ENCODE results near the gene NCKAP5. TPM values are rescaled to one million over a fixed set of nuclear protein-coding genes. Genes with fewer than 3 reads are reported as not detected.

NCKAP5 gene
- total RNA-seq, 1 donor from 2014 or later: 7.9 TPM

- no peak for DNase-seq (ENCODE audit: low spot score)
These were observed 807.9 kb downstream of the NCKAP5 start for GRCh38 chr2:132760405-132760804.

- no peak for DNase-seq (ENCODE audit: low spot score)
These were observed 809.3 kb downstream of the NCKAP5 start for GRCh38 chr2:132758995-132759394.

DNA sequence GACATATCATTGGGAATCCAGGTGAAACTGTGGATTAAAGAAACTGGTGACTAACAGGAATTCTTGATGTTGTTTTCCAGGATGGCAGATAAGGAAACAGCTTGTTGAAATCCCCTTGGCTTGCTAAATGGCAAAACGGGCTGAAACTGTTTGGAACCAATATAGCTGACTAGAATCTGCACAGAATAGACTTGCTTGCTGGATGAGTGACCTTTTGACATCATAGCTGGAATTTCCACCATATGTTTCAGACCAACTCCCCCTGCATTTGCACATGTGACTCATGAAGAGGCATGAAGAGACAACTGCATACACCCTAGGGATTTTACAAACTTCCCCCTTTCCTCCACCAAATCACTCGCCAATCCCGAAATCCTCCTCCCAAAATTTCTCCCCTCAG lies 810.6 kb downstream of the NCKAP5 start:
- DNase-seq (ENCODE audit: low spot score): no peak

- DNase-seq (ENCODE audit: low spot score): peak; percentile 3
These were observed 811.2 kb downstream of the NCKAP5 start for GRCh38 chr2:132757002-132757589.

DNA sequence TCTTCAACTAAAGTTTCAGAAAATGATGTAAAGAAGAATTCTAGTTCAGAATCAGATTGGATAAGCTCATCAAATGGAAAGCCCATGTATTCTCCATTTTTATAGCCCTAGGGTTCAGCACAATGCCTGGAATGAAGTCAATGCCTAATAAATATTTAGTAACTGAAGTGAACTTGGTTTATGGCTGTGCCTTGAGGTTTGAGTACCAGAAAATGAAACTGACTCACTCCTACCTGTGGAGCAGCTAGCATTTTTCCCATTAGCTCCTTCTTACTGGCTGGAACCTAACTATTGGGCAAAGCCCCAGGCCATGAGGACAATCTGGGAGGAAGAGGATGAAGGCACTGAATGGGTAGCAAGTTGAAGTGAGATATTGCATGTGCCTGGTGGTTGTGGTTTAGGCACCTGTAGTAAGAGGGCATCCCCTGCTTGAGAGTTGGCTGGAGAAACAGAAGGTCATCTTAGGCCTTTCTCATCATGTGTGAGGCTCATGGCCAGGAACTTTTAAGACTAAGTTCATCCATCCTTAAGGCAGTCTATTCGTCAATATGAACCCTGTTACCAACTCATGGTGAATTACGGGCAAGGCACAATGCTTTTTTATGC lies 813.3 kb downstream of the NCKAP5 start:
- DNase-seq (ENCODE audit: low spot score): no peak

DNA sequence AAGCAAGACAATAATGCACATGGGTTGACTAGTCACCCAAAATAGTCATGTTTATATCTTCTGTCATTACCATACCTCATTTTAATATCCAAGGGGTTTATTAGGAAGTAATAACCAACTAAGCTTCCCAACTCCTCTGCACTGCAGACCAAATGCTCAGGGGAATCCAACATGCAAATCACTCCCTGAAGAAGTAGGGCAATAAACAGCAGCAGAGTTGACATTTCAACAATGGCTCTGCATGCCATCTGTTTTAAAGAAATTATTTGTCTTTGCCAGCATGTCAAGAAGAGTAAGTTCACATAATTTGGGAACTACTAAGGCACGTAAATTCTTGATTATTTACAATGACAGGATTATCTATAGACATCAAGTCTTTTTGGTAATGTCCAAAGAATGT lies 813.9 kb downstream of the NCKAP5 start:
- DNase-seq (ENCODE audit: low spot score): no peak

DNA sequence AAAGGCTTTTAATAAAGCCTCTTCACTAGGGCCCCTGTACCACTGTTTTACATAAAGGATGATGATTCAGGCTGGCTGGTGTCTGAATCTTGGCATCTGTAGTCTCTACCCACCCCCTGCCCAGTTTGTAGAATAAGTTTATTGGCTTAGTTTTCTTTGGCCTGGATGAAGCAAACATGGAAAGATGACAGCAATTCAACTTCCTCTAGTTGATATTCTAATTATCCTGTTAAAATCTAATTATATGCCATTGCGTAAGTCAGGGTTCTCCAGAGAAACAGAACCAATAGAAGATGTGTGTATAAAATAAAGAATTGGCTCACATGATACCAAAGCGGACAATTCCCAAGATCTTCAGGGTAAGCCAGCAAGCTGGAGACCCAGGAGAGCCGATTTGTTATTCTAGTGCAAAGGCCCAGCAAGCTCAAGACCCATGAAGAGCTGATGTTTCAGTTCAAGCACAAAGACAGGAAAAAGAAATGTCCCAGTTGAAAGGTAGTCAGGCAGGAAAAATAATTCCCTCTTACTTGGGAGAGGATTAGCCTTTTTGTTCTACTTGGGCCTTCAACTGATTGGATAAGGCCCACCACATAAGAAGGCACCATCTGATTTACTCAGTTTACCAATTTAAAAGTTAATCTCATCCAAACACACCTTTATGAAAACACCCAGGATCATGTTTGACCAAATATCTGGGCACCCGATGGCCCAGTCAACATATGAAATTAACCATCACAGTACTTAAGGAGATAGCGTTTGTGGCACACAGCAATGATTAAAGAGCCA lies 815.6 kb downstream of the NCKAP5 start:
- peak; percentile 5 for DNase-seq (ENCODE audit: low spot score)

- DNase-seq (ENCODE audit: low spot score): no peak
These were observed 816.4 kb downstream of the NCKAP5 start for GRCh38 chr2:132751836-132752235.

GRCh38 chr2:132750606-132751005 lies 817.7 kb downstream of the NCKAP5 start:
- peak; percentile 55 for DNase-seq (ENCODE audit: low spot score)

GRCh38 chr2:132747046-132747445 lies 821.2 kb downstream of the NCKAP5 start:
- no peak for DNase-seq (ENCODE audit: low spot score)

DNA sequence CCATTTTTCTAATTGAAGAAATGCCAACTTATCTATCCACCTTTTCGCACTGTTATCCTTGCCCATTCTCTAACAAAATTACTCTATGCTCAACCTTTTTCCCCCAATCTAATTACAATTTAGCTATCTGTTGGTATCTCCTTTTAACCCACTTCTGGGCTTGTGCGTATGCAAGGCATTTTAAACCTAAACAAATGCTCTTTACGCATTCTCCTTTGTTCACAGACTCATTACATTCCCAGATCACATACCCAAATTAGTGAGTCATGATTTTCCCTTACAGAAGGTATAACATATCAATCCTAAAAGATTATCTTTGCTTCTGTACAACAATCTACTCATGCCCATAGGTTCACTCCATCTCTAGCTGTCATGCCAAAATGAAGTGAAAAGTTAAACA lies 826.5 kb downstream of the NCKAP5 start:
- no peak for DNase-seq (ENCODE audit: low spot score)

DNA sequence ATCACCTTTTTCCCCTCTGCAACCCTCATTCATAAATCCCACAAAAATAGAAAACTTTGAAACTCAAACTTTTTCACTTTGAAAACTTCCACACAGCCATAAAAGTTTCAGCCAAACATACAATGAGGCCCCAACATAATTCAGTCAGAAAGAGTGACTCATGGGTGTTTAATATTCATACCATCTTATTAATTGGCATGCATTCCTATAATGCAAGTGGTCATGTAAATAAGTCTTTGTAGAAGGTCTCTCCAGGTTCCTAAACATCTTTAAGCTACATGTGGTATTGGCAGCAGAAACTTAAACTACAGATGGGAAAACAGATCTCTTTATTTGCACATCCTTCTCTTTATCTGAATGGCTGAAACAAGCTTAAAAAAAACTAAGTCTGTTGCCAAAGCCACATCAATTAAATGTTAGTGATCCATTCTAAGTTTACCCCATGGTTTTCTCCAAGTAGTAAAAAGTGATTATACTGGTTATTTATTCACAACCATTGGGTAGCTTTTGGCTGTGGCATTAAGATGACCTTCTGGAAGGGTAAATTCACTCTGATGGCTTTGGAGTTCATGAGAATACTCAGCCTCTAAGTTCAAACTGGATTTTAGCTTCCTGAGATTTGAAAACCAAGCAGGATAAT lies 828.1 kb downstream of the NCKAP5 start:
- no peak for DNase-seq (ENCODE audit: low spot score)

DNA sequence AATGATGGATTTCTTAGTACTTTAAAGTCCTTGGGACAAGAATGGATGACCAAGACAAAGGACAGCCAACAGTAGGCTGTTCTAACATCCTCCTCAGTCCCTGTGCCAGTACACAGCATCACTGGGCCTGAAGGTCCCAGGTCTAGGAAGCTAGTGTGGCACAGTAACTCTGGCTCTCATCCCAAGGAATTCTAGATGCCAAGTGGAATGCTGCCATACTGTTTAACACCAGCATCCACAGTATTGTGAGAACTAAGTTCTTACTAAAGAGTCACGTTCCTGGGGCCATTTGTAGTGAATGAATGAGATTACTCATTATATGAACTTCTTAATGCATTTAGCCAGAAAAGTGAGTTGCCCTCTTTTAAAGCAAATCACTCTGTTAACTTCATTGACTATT lies 830.0 kb downstream of the NCKAP5 start:
- DNase-seq (ENCODE audit: low spot score): no peak

GRCh38 chr2:132736059-132736458 lies 832.2 kb downstream of the NCKAP5 start:
- no peak for DNase-seq (ENCODE audit: low spot score)

- no peak for DNase-seq (ENCODE audit: low spot score)
These were observed 833.3 kb downstream of the NCKAP5 start for GRCh38 chr2:132734961-132735360.

GRCh38 chr2:132733094-132733493 lies 835.2 kb downstream of the NCKAP5 start:
- no peak for DNase-seq (ENCODE audit: low spot score)

GRCh38 chr2:132732694-132733093 lies 835.6 kb downstream of the NCKAP5 start:
- DNase-seq (ENCODE audit: low spot score): no peak

- DNase-seq (ENCODE audit: low spot score): no peak
These were observed 836.8 kb downstream of the NCKAP5 start for GRCh38 chr2:132731441-132731840.

- no peak for DNase-seq (ENCODE audit: low spot score)
These were observed 837.7 kb downstream of the NCKAP5 start for GRCh38 chr2:132730611-132731010.

GRCh38 chr2:132729522-132729921 lies 838.7 kb downstream of the NCKAP5 start:
- DNase-seq (ENCODE audit: low spot score): no peak

GRCh38 chr2:132726155-132726554 lies 842.1 kb downstream of the NCKAP5 start:
- DNase-seq (ENCODE audit: low spot score): no peak

DNA sequence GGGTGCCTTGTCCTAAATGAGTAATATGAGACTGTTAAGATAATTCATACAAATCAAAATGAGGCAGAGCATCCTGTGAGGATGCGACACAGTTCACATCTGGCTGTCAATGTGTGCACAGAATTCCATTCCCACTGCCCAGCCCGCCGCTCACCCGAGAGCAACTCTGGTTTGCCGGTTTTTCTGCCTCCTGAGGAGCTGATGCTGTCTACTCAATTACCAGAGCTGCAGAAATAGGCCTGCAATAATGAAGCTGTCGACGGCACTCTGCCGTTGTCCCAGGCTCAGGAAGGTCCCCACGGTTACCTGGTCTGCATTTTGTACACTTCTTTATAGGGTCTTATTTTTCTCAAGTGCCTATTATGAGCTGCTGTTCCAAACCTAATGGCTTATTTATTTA lies 842.5 kb downstream of the NCKAP5 start:
- no peak for DNase-seq (ENCODE audit: low spot score)

- DNase-seq (ENCODE audit: low spot score): no peak
These were observed 843.1 kb downstream of the NCKAP5 start for GRCh38 chr2:132725148-132725547.

Data from umbilical cord (tissue), 2 donors.